ENCODE data around the gene HEMK1.

HEMK1 gene

DNA sequence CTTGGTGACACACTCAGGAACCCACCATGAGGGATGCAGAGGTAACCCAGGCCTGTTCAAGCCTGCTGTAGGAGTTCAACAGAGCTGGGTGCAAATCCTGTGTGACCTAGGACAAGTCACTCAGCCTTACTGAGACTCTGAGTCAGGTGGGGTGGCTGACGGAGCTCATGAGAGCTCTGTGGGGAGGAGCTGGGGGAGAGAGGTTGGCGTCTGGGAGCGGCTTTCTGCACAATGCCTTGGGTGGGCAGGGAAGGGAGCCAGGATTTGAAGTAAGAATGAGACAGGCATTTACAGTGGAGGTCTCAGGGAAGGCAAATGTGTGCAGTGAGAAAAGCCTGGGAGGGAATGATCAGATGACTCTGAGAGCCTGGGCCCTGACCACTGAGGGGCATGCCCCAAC, 20.1 kb upstream of the HEMK1 start:
- no peak for DNase-seq

GRCh38 chr3:50550079-50550736, 19.1 kb upstream of the HEMK1 start:
- peak; percentile 71 for DNase-seq

- DNase-seq, result no peak
Observed at GRCh38 chr3:50551054-50551659, 18.2 kb upstream of the HEMK1 start.

GRCh38 chr3:50551681-50552435, 17.5 kb upstream of the HEMK1 start:
- no peak for DNase-seq

DNA sequence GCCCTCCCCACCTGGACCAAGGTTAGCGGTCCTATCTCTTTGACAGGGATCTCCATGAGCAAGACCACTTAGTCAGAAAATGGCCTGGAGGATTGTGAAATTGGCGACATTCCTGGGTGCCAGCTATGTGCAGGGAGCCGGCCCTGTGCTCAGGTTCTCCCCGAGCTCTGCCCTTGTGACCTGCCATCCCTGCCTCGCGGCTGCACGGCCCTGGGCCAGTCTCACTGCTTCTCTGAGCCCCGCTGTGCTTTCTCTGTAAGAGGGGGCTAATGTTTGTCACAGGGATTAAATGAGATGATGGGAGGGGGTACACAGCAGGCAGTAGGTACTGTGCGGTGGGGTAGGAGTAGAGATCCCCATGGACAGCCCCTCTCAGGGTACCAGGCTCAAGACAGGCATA, 16.7 kb upstream of the HEMK1 start:
- DNase-seq, result no peak

DNA sequence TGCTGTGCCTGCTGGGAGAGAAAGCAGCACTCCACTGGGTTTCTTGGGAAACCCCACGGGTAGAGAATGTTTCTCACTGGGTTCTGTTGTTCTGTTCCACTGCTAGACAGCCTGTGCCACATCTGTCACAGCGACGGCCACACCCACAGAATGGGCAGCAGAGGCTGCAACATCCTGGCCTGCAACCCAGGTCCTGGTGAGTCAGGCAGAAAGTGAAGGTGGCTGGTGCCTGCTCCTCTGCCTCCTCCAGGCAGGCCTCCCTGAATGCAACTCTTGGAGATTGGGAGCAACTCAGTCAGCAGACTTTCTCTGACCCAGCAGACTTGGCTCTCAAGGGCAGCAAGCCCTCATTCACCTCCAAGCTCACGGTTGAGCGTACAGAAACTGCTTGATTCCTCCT, 14.8 kb upstream of the HEMK1 start:
- DNase-seq, result no peak

- DNase-seq, result no peak
Observed at GRCh38 chr3:50557106-50557505, 12.2 kb upstream of the HEMK1 start.

DNA sequence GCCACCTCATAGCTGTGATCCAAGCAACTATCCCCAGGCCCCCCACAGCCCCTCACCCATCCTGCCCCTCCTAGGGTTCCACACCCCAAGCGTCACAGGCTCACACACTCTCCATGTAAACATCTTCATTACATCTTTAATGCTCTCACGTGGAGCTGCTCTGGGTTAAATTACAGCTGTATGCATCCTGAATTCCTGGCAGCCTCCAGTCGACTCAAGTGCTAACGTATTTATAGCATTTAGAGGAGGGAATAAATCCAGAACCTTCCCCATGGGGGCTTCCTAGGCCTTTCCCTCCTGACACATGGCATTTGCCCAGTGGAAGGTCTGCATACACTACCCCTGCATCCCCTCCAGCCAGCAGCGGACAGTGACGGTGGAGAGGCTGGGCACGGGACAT, 11.4 kb upstream of the HEMK1 start:
- DNase-seq, result no peak

- no peak for DNase-seq
Observed at GRCh38 chr3:50559702-50560101, 9.6 kb upstream of the HEMK1 start.

GRCh38 chr3:50562861-50563260, 6.5 kb upstream of the HEMK1 start:
- DNase-seq, result no peak

DNA sequence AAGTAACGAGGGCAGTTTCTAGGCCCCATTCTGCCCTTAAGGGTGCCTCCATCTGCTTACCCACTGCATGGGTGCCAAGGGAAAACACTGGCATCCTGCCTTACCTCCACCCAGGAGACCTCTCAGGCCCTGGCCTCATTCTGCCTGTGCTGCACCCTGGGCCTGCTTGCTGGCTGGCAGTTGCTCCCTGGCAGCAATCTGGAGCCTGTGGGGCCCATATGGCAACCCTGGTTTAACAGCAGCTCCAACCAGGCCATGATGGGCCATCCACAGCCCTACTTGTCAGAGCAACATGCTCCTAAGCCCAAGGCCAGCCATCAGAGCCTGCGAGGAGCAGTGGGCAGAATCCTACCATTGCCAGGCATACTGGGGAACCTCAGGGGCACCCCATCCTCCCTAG, 5.5 kb upstream of the HEMK1 start:
- DNase-seq, result no peak

GRCh38 chr3:50564321-50564720, 5.0 kb upstream of the HEMK1 start:
- no peak for DNase-seq

DNA sequence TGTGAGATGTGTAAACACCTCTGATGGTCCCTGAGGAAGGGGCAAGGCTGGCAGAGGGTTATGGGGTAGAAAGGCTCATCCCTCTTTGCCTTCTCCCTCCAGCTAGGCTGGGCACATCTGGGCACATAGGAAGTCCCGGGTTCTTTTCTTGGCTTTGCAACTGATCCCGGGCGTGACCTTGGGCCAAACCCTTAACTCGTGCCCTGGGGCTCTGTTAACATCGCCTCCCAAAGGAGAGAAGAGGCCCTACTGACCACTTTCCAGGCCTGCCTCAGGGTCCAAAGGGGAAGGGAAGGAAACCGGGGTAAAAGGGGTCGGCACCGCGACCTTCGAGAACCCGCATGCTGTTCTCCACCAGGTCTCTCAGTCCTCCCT, 2.3 kb upstream of the HEMK1 start:
- DNase-seq, result no peak

DNA sequence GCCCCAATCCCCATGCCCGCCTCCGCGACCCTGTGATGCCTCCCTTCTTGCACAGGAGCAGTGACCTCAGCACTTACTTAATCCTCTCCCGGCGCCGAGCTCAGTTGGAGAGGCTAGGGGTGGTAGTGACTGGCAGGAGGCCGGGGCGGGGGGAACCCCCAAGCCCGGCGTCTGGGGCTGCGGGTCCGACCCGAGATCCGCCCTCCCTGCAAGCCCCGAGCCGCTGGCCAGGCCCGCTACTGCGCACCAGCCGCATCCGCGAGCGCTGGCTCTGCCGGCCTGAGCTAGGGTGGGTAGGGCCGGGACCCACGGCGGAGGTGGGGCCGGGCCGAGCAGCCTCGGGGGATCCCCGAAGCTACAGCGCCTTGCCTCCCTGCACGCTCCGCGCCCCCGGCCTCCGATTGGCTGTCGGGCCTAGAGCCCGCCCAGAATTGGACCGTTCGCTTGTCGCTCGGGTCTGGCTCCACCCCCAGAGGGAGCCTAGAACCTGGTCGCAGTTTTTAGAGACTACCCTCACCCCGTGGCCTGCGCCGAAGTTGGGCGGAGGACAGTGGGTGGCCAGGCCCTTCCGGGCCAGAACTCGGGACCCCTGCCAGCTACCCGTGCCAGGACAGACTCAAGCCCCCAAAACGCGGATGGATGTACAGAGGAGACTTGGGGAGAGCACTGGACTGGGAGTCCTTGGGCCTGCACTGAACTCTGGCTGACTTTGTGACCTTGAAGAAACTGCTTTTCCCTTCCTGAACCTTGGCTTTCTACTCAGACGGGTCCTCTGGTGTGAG, 1.7 kb upstream of the HEMK1 start, which contains the start of gene C3orf18:
C3orf18 (minus strand) TSS at position 362 of the 782 bp plus-strand sequence. CDS start 2,048 bp downstream, outside the sequence.
- DNase-seq, result peak; percentile 96

GRCh38 chr3:50570508-50571279, 1.4 kb downstream of the HEMK1 start:
- DNase-seq, result no peak

DNA sequence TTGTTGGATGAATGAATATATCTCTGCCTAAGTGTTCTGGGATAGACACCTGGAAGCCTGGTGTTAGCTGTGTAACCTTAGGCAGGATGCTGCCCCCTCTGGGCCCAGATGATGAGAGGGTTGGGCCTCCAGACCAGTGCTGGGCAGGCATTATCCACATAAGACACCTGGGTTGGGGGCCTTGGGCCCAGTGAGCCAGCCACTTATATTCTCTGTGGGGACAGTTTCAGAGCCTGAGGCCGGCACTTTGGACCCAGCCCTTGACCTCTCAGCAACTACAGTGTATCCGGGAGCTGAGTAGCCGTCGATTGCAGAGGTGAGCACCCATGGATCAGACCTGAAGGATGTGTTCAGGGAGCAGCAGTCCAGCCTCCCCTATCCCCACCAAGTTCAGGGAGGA, 2.2 kb downstream of the HEMK1 start:
- no peak for DNase-seq

GRCh38 chr3:50572158-50572557, 2.8 kb downstream of the HEMK1 start:
- peak; percentile 82 for DNase-seq

DNA sequence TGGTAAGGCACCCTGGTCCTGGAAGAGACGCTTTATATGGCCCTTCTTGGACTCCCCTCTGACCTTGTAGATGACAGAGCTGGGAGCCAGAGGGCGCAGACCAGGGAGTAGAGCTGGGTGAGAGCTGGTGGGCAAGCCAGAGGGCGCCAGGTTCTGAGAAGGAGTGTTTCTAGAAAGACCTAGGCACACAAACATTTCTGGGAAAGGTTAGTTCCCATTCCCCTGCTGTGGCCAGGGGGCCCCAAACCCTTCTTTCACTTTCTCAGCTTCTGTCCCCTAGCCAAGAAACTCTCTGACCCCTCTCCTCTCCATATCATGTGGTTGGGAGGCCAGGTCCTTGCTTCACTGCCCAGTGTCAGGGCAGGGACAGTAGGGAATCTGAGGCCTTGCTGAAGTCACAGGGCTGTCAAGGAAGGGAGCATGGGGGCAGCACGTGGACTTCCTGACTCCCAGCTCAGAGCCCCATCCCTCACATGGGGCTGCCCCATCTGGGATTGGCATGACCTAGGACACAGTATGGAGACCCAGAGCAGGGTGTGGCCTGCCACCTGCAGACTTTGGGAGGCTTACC, 3.6 kb downstream of the HEMK1 start:
- peak; percentile 36 for DNase-seq

DNA sequence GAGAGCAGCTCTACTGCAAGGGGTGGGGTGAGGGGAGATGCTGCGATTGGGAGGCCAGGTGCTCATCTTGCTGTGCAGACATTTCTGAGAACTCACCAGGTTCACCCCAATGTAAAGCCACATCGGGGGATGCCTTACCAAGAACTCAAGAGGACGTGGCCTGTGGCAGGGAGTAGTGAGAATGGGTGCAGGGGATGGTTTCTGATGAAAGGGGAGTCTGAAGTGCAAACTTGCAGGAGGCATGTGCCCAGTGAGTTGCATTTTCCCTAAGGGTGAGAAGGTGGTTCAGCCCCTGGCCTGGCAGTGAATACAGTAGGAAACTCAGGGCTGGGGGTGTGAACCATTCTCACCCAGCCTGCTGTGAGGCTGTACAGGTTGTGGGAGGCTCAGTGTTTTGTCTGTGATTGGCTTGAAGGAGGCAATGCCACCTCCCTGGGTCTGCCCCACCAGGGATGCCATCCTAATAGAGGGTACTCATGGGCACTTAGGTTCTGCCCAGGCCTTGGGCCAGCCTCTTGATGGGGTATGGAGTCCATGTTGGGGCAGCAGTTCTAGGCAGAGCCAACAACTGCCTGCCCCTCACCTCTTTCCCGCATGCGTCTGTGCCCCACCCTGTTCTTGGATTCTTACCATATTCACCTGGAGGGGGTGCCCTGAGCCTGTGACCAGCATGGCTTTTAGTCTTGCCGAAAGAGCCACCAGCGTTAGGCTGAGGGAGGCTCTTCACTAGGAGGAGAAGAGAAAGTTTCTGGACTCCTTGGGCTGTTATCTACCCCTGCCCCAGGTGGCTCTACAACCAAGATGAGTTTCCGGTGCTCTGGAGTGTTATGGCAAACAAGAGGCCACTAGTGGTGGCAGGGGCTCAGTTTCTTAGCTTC, 4.5 kb downstream of the HEMK1 start:
- DNase-seq, result peak; percentile 58

- no peak for DNase-seq
Observed at GRCh38 chr3:50574444-50574831, 5.1 kb downstream of the HEMK1 start.

GRCh38 chr3:50575372-50575771, 6.0 kb downstream of the HEMK1 start:
- no peak for DNase-seq
